CD4-positive, alpha-beta T cell (primary cell): ENCODE measurements around the gene ZNF101. TPM values are rescaled to one million over a fixed set of nuclear protein-coding genes. Genes with fewer than 3 reads are reported as not detected.

Source experiments
- ATAC-seq: fragments of 200-7000 bp; cut with Tn5 transposase; one replicate; pipeline ENCODE4 v1.10.0; 2022; ENCODE audit warnings: mild to moderate bottlenecking; ENCODE audit not compliant: poor library complexity
- CTCF ChIA-PET: fragments of 350-600 bp; sonication (Branson Sonifier 250); formaldehyde crosslinking; loops from one replicate; lab custom pipeline; 2021; ENCODE audit warnings: antibody characterized with exemption, inconsistent platforms; lab: Charles Lee
- POLR2A ChIA-PET: fragments of 350-600 bp; sonication (Branson Sonifier 250); formaldehyde crosslinking; loops from one replicate; lab custom pipeline; 2021; ENCODE audit warnings: antibody characterized with exemption, inconsistent platforms; lab: Charles Lee
- DNase-seq, 14 experiments: peaks; one replicate each; pipeline ENCODE4 v3.0.0-alpha.2; 2013 to 2020; ENCODE audit warnings: mixed read lengths in 2 of 14
- H3K27ac ChIP-seq, 2 donors: one replicate each; pipeline versions ENCODE4 v1.5.1 to v1.7.0; 2013; ENCODE audit warnings: low read length in 2 of 2, low read depth in 1 of 2, mild to moderate bottlenecking in 1 of 2
- H3K27me3 ChIP-seq, 2 experiments: 1 replicate in 1 of 2; 2 replicates in 1 of 2; pipeline versions ENCODE4 v1.6.1 to v1.7.0; 2013; ENCODE audit warnings: low read length in 2 of 2, control low read depth in 1 of 2, mild to moderate bottlenecking in 1 of 2, moderate library complexity in 1 of 2; ENCODE audit not compliant: insufficient read depth in 2 of 2, control insufficient read depth in 1 of 2
- H3K36me3 ChIP-seq: one replicate; pipeline ENCODE4 v1.6.1; 2013; ENCODE audit warnings: low read length, control low read depth; ENCODE audit not compliant: insufficient read depth
- H3K4me1 ChIP-seq: one replicate; pipeline ENCODE4 v1.6.1; 2013; ENCODE audit warnings: low read length, control low read depth; ENCODE audit not compliant: insufficient read depth
- H3K4me3 ChIP-seq: one replicate; pipeline ENCODE4 v1.5.1; 2013; ENCODE audit warnings: mild to moderate bottlenecking, low read length, moderate library complexity
- H3K9me3 ChIP-seq, 2 experiments: 1 replicate in 1 of 2; 2 replicates in 1 of 2; pipeline versions ENCODE4 v1.6.1 to v1.7.0; 2013; ENCODE audit warnings: low read length in 2 of 2, mild to moderate bottlenecking in 2 of 2, control low read depth in 1 of 2, moderate library complexity in 1 of 2; ENCODE audit not compliant: control insufficient read depth in 1 of 2, insufficient read depth in 1 of 2
- H3K27ac Mint-ChIP-seq: one replicate; pipeline ENCODE4 v1.8.0; 2020; ENCODE audit warnings: mixed read lengths
- H3K27me3 Mint-ChIP-seq: one replicate; pipeline ENCODE4 v1.8.0; 2021; ENCODE audit warnings: mixed read lengths
- H3K36me3 Mint-ChIP-seq: one replicate; pipeline ENCODE4 v1.8.0; 2021; ENCODE audit warnings: low read depth, mixed read lengths
- H3K4me1 Mint-ChIP-seq: one replicate; pipeline ENCODE4 v1.8.0; 2021; ENCODE audit warnings: low read depth, mixed read lengths
- H3K4me3 Mint-ChIP-seq: one replicate; pipeline ENCODE4 v1.8.0; 2020; ENCODE audit warnings: mild to moderate bottlenecking, mixed read lengths
- H3K9me3 Mint-ChIP-seq: one replicate; pipeline ENCODE4 v1.8.0; 2020; ENCODE audit warnings: mixed read lengths
- CTCF ChIP-seq: fragments of 200-600 bp; IDR thresholded peaks from one replicate; pipeline ENCODE4 v1.8.0; 2022; ENCODE audit warnings: antibody characterized with exemption, mild to moderate bottlenecking
- intact Hi-C, 2 experiments: fragments of 100-400 bp; cut with DNase I in 1 of 2; cut with micrococcal nuclease in 1 of 2; formaldehyde crosslinking; loops; one replicate each; pipeline versions ENCODE4 v1.15.1 to v1.9.0; 2023 to 2025; cut with DNase I, micrococcal nuclease
- total RNA-seq, 174 experiments: library from RNA in 2 of 174; stranded (reverse) in 2 of 174; gene quantifications; one replicate each; pipeline ENCODE4 v1.2.3 and lab custom pipeline; 2021 to 2026

Gene ZNF101
- total RNA-seq, 2 experiments from 2014 or later = 58.8 to 60.6 TPM

DNA sequence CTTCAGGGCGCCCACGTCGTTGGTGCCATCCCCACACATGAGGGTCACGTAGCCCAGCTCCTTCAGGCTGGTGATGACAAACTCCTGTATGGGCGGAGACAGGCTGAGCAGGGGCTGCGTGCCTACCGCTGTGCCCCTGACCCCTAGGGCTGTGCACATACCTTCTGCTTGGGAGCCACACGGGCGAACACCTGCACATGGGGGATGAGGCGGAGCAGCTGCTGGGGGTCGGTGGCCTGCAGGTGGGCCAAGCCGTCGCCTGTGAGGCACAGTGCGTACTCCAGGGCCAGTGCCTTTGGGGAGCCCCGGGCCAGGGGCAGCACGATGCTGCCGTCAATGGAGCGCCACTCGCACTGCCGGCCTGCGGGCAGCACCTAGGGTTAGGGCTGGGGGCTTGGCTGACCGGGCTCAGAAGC lies 19.1 kb upstream of the ZNF101 start:
- ATAC-seq (no peak), DNase-seq (no peak)
- no peaks in the 10 kb centered on the region for H3K9me3 Mint-ChIP-seq
- Histone ChIP-seq H3K4me1 (no peaks in the 10 kb centered on the region), H3K27ac (no peak overlapping the region), H3K36me3 (peaks cover 87% of the 10 kb centered on the region), H3K4me3 (no peak overlapping the region), H3K9me3 (no peaks in the 10 kb centered on the region), H3K27me3 (no peaks in the 10 kb centered on the region)
- no peaks in the 10 kb centered on the region for H3K4me1 Mint-ChIP-seq
- ChIA-PET CTCF (interaction anchor here (2.1 kb wide), 1 partner anchor 117 kb away, joined by 6 read pairs; no protein-coding TSS in a partner anchor), POLR2A (interaction anchor here (1.5 kb wide), 1 partner anchor 14 kb away, joined by 6 read pairs; the partner anchor contains the start of gene ATP13A1)
- no peak overlapping the region for H3K4me3 Mint-ChIP-seq
- intact Hi-C loops = loop anchor here in 1 of 2 experiments (10.0 kb wide), 1 partner anchor 285 kb away; no protein-coding TSS in a partner anchor
- TF ChIP-seq CTCF = no peak
- H3K27ac Mint-ChIP-seq = no peak overlapping the region
- peaks cover 88% of the 10 kb centered on the region for H3K36me3 Mint-ChIP-seq
- no peaks in the 10 kb centered on the region for H3K27me3 Mint-ChIP-seq

GRCh38 chr19:19650331-19650730 lies 18.3 kb upstream of the ZNF101 start:
- H3K4me3 ChIP-seq = no peak overlapping the region
- TF ChIP-seq CTCF = no peak
- peaks cover 91% of the 10 kb centered on the region for H3K36me3 Mint-ChIP-seq
- H3K36me3 ChIP-seq = peaks cover 88% of the 10 kb centered on the region
- H3K9me3 ChIP-seq = no peaks in the 10 kb centered on the region
- no peaks in the 10 kb centered on the region for H3K27me3 ChIP-seq
- POLR2A ChIA-PET = interaction anchor here (0.9 to 1.5 kb wide), 2 partner anchors 13 to 171 kb away, joined by 3 to 6 read pairs; partner anchors contain the start of genes ATP13A1 and ZNF506
- CTCF ChIA-PET = interaction anchor here (2.1 kb wide), 1 partner anchor 118 kb away, joined by 6 read pairs; no protein-coding TSS in a partner anchor
- no peak overlapping the region for H3K4me3 Mint-ChIP-seq
- ATAC-seq = no peak
- no peak for DNase-seq
- no peak overlapping the region for H3K27ac Mint-ChIP-seq
- no peak overlapping the region for H3K27ac ChIP-seq
- H3K9me3 Mint-ChIP-seq = no peaks in the 10 kb centered on the region
- intact Hi-C loops = no loop called here
- no peaks in the 10 kb centered on the region for H3K4me1 Mint-ChIP-seq
- H3K27me3 Mint-ChIP-seq = no peaks in the 10 kb centered on the region
- no peaks in the 10 kb centered on the region for H3K4me1 ChIP-seq

- Histone ChIP-seq H3K27me3 (no peaks in the 10 kb centered on the region), H3K4me1 (no peaks in the 10 kb centered on the region), H3K4me3 (no peak overlapping the region), H3K27ac (no peak overlapping the region), H3K9me3 (no peaks in the 10 kb centered on the region), H3K36me3 (peaks cover 88% of the 10 kb centered on the region)
- Mint-ChIP-seq H3K27ac (no peak overlapping the region), H3K9me3 (no peaks in the 10 kb centered on the region), H3K27me3 (no peaks in the 10 kb centered on the region), H3K36me3 (peaks cover 91% of the 10 kb centered on the region), H3K4me1 (no peaks in the 10 kb centered on the region), H3K4me3 (no peak overlapping the region)
- ChIA-PET CTCF (no interaction called here), POLR2A (interaction anchor here (1.3 to 2.2 kb wide), 3 partner anchors 17 to 214 kb away, joined by 3 to 8 read pairs (median 3); partner anchors contain the start of genes ZNF101 and ZNF253)
- TF ChIP-seq CTCF = no peak
- DNase-seq (no peak), ATAC-seq (no peak)
- intact Hi-C loops = no loop called here
These were observed 17.6 kb upstream of the ZNF101 start for GRCh38 chr19:19651076-19651475.
